GM19467 (cell line): ENCODE data around the gene ZNF101.

Source experiments
- ATAC-seq: cut with Tn5 transposase; IDR thresholded peaks from one replicate; pipeline ENCODE4 v1.9.1; 2021; ENCODE audit warnings: mild to moderate bottlenecking, moderate library complexity; ENCODE audit not compliant: unreplicated experiment

The ZNF101 gene

GRCh38 chr19:19637523-19638251, 31.0 kb upstream of the ZNF101 start:
- ATAC-seq, result no peak

DNA sequence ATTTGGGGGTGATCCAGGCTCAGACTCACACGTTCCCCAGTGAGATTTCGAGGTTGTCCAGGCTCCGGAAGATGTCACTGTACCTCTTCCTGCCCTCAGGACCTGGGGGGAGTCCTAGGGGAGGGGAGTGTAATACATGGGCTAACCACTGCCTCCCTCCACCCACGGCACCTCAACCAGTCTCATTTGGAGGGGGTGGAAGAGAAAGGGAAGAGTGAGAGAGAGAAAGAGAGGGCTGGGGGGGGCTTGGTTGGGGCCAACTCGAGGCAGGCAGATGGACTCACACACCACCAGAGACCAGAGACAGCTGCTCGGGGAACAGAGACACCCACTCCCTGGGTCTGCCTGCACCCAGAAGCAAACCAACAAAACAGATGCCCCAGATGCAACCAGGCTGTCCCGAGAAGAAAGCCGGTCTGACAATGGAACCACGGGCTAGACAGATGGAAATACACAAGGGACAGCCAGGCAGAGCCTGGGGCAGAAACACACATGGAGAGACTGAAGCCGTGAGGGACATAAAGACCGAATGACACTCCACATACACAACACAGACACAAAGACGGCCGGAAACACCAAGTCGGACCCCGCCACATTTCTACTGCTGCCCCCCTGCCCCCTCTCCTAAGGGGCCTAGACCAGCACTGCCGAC, 26.0 kb upstream of the ZNF101 start:
- peak; percentile 24 for ATAC-seq

- ATAC-seq, result peak; percentile 60
These were observed 25.2 kb upstream of the ZNF101 start, which contains the start of gene GMIP for GRCh38 chr19:19643158-19644053. Gene GMIP, minus strand, starts transcription at chr19:19643657. Its CDS starts 128 bp downstream, at chr19:19643529.

GRCh38 chr19:19644054-19644388, 24.6 kb upstream of the ZNF101 start:
- no peak for ATAC-seq

DNA sequence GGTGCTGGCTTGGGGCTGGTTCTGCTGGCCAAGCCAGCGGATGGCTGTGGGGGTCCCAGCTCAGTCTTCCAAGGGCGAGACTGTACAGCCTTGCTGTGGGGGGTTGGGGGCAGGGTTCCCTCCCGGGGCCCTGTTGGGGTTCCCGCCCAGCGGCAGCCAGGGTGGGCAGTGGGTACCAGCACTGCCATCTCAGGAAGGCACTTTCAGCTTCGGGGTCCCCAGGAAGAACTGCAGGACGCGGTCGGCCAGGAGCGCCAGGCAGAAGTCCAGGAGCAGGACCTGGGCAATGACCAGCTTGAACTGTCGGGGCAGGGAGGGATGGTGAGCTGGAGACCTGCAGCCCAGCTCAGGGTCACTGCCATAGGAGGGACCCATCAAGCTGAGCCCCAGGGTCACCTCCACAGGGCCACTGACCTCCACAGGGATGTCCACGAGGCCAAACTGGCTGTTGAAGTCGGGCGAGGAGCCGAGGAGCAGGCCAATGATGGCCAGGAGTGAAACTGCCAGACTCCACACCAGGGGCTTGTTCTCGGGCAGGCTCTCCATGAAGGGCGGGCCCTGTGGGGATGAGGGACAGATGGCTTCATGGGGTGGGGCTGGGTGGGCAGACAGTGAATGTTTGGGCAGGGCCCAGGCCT, 23.3 kb upstream of the ZNF101 start:
- ATAC-seq, result no peak

GRCh38 chr19:19647037-19647835, 21.4 kb upstream of the ZNF101 start:
- ATAC-seq, result no peak

- ATAC-seq, result no peak
These were observed 19.5 kb upstream of the ZNF101 start for GRCh38 chr19:19649155-19649554.

- ATAC-seq, result no peak
These were observed 19.1 kb upstream of the ZNF101 start for GRCh38 chr19:19649580-19649995.

GRCh38 chr19:19650331-19650730, 18.3 kb upstream of the ZNF101 start:
- no peak for ATAC-seq

GRCh38 chr19:19651076-19651475, 17.6 kb upstream of the ZNF101 start:
- ATAC-seq, result no peak

GRCh38 chr19:19652482-19653295, 15.9 kb upstream of the ZNF101 start:
- ATAC-seq, result no peak

GRCh38 chr19:19653597-19654147, 15.0 kb upstream of the ZNF101 start:
- ATAC-seq, result no peak

DNA sequence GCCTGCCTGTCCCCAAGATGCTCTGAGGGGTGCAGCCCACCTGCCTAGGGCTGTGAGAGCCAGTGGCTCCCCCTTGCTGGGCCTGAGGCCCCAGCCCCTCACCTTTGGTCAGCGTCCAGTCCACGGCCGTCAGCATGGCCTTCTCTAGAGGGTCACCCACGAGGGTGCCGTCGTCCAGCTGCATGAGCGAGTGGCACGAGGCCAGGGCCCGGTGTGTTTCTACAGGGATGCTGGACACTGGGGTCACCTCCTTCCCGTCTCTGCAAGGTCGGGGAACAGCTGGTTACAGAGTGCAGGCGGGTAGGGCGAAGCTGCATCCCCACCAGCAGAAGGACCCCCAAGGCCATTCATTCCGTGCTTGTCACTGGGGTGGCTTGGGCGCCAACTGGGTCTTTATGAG, 14.2 kb upstream of the ZNF101 start:
- ATAC-seq, result no peak

DNA sequence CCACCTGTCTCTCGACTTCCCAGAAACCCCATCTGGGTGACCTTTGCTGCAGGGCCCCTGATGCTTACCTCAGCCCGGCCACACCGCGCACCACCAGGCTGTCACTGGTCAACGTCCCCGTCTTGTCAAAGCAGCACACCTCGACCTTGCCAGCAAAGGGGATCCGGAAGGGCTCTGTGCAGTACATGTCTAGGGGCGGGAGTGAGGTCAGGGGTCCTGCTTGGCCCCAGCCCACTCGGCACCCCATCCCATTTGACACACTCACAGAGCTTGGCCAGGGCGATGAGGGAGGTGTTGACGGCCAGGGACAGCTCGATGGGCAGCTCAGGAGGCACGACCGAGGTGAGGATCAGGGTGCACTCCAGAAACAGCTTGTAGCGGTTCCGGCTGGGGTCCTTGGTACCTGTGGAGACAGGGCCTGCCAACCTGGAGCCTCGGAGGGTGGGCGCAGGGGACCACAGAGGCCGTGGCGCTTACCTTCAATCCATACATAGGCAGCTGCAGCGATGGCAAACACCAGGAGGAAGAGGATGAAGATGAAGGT, 13.5 kb upstream of the ZNF101 start:
- ATAC-seq, result no peak

- no peak for ATAC-seq
These were observed 12.8 kb upstream of the ZNF101 start for GRCh38 chr19:19655641-19656343.

DNA sequence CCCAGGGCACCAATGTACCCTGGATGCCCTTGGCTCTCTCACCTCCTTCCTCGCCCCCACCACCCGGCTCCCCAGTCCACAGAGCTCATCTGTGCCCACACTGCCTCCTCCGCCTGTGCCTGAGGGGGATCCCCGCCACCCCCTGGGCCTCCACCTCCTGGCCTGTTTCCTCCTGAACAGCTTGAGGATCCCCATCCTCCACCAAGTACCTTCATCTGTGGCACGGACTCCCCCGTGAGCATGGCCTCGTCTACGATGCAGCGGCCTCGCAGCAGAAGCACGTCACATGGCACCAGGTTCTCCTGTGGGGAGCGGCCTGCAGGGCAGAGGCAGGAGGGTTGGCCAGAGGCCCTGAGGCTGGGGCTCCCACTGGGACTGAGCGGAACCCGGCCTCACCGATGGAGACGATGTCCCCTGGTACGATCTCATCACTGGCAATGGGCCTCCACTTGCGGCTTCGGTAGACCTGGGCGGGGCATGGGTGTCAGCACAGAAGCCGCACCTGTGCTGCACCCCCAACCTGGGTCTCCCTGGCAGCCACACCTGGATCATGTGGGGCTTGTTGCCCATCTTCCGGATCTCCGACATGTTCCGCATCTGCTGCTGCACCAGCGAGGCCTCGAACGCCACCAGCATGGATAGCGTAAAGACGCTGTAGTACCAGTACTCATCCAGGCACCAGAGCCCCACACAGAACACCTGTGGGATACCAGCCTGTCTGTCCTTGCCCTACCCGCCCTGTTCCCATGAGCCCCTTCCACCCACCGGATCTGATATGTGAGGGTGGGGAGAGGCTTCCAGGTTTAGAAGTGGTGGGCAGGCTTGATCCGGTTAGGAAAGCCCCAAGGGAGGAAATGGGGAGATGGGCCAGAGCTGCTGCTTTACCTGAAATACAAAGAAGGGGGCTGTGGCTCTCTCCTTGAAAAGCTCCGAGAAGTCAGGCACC, 11.9 kb upstream of the ZNF101 start:
- ATAC-seq, result no peak

GRCh38 chr19:19657397-19657783, 11.2 kb upstream of the ZNF101 start:
- ATAC-seq, result no peak
